Thyroid gland (tissue), 4 donors: Measurements from ENCODE around the gene ARID3C.

Source experiments
- POLR2A ChIP-seq, 2 donors: fragments of 450-650 bp; IDR thresholded peaks; one replicate each; pipeline ENCODE4 v1.6.1; 2017; ENCODE audit warnings: antibody characterized with exemption in 2 of 2, mild to moderate bottlenecking in 2 of 2, moderate library complexity in 1 of 2
- TF ChIP-seq, protein P1 (sequence below), 6 experiments: fragments of 200-600 bp in 3 of 6; fragments of 450-650 bp in 3 of 6; sonication (generic) in 3 of 6; IDR thresholded peaks; one replicate each; pipeline ENCODE4 v1.5.1; 2016 to 2019; ENCODE audit warnings: antibody characterized with exemption in 6 of 6, mild to moderate bottlenecking in 2 of 6, inconsistent platforms in 1 of 6, moderate library complexity in 1 of 6

DNA sequence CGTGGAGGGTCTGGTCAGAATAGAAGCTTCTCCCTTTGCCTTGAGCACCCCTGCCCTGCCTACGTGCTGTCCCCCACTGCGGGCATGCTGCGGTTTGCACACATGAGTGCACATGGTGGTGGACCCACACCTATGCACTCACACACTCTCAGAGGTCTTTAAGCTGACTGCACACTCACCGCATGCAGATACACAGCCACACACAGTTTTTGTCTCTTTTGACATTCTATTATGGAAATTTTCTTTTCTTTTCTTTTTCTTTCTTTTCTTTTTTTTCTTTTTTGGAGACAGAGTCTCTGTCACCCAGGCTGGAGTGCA, 584 bp upstream of the ARID3C start:
- TF ChIP-seq, protein P1, sequence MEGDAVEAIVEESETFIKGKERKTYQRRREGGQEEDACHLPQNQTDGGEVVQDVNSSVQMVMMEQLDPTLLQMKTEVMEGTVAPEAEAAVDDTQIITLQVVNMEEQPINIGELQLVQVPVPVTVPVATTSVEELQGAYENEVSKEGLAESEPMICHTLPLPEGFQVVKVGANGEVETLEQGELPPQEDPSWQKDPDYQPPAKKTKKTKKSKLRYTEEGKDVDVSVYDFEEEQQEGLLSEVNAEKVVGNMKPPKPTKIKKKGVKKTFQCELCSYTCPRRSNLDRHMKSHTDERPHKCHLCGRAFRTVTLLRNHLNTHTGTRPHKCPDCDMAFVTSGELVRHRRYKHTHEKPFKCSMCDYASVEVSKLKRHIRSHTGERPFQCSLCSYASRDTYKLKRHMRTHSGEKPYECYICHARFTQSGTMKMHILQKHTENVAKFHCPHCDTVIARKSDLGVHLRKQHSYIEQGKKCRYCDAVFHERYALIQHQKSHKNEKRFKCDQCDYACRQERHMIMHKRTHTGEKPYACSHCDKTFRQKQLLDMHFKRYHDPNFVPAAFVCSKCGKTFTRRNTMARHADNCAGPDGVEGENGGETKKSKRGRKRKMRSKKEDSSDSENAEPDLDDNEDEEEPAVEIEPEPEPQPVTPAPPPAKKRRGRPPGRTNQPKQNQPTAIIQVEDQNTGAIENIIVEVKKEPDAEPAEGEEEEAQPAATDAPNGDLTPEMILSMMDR (IDR thresholded peaks at IDR 0.05), result no peak
- no peak for TF ChIP-seq POLR2A (IDR thresholded peaks at IDR 0.05)
